ENCODE measurements around the gene ATP6V1G1. TPM values are rescaled to one million over a fixed set of nuclear protein-coding genes. Genes with fewer than 3 reads are reported as not detected.

ATP6V1G1 gene
- total RNA-seq, 1 donor from 2014 or later: 56.9 TPM

DNA sequence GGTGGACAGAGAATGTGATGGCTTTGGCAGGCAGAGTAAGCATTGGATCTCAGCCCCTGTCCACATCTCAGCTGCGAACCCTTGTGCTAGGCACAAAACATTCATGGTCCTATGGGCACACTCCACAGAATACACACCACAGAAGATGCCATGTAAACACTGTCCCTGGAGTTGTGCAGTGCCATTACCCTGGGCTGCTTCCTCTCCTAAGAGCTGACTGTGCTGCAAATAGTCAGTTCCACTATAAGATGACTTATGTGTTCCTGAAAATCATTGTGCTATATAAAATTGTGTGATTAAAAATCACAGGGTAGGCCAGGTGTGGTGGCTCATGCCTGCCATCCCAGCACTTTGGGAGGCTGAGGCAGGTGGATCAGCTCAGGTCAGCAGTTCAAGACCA, 31.9 kb upstream of the ATP6V1G1 start:
- H3K9me3 ChIP-seq (ENCODE audit: control insufficient read depth in 3 of 3, low read length in 3 of 3): no peaks in the 10 kb centered on the region
- peaks cover 0 to 2% (median 0%) of the 10 kb centered on the region in 3 donors for H3K4me1 ChIP-seq (ENCODE audit: control insufficient read depth in 3 of 3, insufficient read depth in 3 of 3, low read length in 3 of 3)
- no peak overlapping the region for H3K27ac ChIP-seq (ENCODE audit: low read depth, low read length)
- no peak overlapping the region for H3K4me3 ChIP-seq (ENCODE audit: low read length in 3 of 3)
- no peak overlapping the region for H3K9ac ChIP-seq (ENCODE audit: low read depth in 1 of 3, low read length in 3 of 3)
- no peaks in the 10 kb centered on the region for H3K36me3 ChIP-seq (ENCODE audit: control insufficient read depth in 3 of 3, insufficient read depth in 3 of 3, low read length in 3 of 3)
- H3K27me3 ChIP-seq (ENCODE audit: control insufficient read depth in 3 of 3, insufficient read depth in 3 of 3, low read length in 3 of 3): no peaks in the 10 kb centered on the region

DNA sequence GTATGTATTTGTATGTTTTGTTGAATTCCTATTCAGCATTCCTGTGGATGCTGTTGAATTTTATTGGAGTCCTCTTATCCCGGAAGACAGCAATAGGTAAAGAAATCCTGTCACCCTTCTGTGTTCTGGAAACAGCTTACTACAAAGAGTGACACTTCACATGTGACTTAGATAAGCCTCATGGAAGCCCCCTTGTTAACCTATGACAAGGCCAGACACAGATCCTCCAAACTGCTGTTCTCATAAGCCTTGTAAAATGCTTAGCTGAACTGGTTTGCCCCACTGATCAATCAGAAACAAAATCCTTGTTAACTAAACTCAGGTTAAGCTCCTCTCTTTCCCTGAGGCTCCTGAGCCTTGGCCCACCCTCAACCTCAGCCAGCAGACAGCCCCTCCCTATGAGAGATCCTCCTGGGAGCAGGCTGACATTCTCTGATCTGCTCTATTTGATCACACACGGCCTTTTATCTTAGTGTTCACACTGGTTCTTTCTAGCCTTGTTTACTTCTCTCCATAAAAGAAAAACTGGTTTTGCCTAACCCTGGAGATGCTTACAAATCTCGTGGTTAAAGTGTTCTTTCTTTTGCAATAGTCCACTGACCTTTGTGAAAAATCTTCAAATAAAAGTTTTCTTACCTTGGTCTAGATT, 29.4 kb upstream of the ATP6V1G1 start:
- H3K4me3 ChIP-seq (ENCODE audit: low read length in 3 of 3): no peak overlapping the region
- H3K4me1 ChIP-seq (ENCODE audit: control insufficient read depth in 3 of 3, insufficient read depth in 3 of 3, low read length in 3 of 3): no peaks in the 10 kb centered on the region
- no peaks in the 10 kb centered on the region for H3K36me3 ChIP-seq (ENCODE audit: control insufficient read depth in 3 of 3, insufficient read depth in 3 of 3, low read length in 3 of 3)
- H3K9ac ChIP-seq (ENCODE audit: low read depth in 1 of 3, low read length in 3 of 3): no peak overlapping the region
- no peaks in the 10 kb centered on the region for H3K9me3 ChIP-seq (ENCODE audit: control insufficient read depth in 3 of 3, low read length in 3 of 3)
- H3K27ac ChIP-seq (ENCODE audit: low read depth, low read length): no peak overlapping the region
- H3K27me3 ChIP-seq (ENCODE audit: control insufficient read depth in 3 of 3, insufficient read depth in 3 of 3, low read length in 3 of 3): peaks cover 0 to 4% (median 3%) of the 10 kb centered on the region in 3 donors

DNA sequence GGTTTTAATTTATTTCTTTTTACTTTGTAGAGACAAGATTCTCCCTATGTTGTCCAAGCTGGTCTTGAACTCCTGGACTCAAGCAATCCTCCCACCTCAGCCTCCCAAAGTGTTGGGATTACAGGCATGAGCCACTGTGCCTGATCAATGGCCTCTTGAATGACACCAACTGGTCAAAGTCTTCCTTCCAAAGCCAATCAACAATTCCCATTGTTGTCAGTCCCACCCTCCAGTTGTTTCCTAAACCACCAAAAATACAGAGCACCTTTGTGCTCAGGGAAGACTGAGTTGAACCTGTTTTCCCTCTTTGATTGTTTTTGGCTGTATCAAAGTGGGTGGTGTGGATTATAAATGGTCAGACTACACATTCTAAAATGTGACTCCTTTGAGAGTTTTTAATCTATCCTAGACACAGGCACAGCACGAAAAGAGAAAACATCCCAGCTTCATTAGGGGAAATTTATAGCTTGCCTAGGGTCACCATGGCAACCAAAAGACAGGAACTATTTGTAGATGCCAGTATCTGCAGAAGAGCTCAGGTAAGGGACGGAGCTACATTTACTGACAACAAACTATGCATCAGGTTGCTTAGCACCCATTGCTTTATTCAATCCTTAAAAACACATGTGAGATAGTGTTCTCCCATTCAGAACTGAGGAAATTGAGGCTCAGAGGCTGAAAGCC, 27.6 kb upstream of the ATP6V1G1 start:
- H3K36me3 ChIP-seq (ENCODE audit: control insufficient read depth in 3 of 3, insufficient read depth in 3 of 3, low read length in 3 of 3): no peaks in the 10 kb centered on the region
- peaks cover 0 to 4% (median 3%) of the 10 kb centered on the region in 3 donors for H3K27me3 ChIP-seq (ENCODE audit: control insufficient read depth in 3 of 3, insufficient read depth in 3 of 3, low read length in 3 of 3)
- H3K4me1 ChIP-seq (ENCODE audit: control insufficient read depth in 3 of 3, insufficient read depth in 3 of 3, low read length in 3 of 3): no peaks in the 10 kb centered on the region
- no peak overlapping the region for H3K9ac ChIP-seq (ENCODE audit: low read depth in 1 of 3, low read length in 3 of 3)
- H3K4me3 ChIP-seq (ENCODE audit: low read length in 3 of 3): no peak overlapping the region
- H3K9me3 ChIP-seq (ENCODE audit: control insufficient read depth in 3 of 3, low read length in 3 of 3): no peaks in the 10 kb centered on the region
- no peak overlapping the region for H3K27ac ChIP-seq (ENCODE audit: low read depth, low read length)

DNA sequence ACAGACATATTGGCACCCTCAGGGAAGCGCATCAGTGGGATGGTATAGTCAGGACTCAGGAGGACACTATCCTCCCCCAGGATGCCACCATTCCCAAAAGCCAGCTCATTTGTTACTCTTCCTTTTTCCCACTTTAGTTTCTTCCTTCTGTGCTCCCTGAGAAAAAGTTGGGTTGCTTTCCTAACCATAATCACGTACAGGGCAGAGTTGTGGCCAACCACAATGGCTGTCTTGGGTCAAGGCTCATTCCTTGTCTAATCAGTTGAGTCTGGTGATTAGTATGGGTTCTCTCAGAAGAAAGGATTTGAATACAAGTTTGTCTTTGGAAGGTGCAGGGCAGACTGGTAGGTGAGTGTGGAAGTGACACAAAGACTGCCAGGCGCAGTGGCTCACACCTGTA, 26.6 kb upstream of the ATP6V1G1 start:
- no peaks in the 10 kb centered on the region for H3K4me1 ChIP-seq (ENCODE audit: control insufficient read depth in 3 of 3, insufficient read depth in 3 of 3, low read length in 3 of 3)
- no peak overlapping the region for H3K9ac ChIP-seq (ENCODE audit: low read depth in 1 of 3, low read length in 3 of 3)
- H3K27ac ChIP-seq (ENCODE audit: low read depth, low read length): no peak overlapping the region
- H3K9me3 ChIP-seq (ENCODE audit: control insufficient read depth in 3 of 3, low read length in 3 of 3): no peaks in the 10 kb centered on the region
- H3K36me3 ChIP-seq (ENCODE audit: control insufficient read depth in 3 of 3, insufficient read depth in 3 of 3, low read length in 3 of 3): no peaks in the 10 kb centered on the region
- no peak overlapping the region for H3K4me3 ChIP-seq (ENCODE audit: low read length in 3 of 3)
- H3K27me3 ChIP-seq (ENCODE audit: control insufficient read depth in 3 of 3, insufficient read depth in 3 of 3, low read length in 3 of 3): peaks cover 0 to 4% (median 3%) of the 10 kb centered on the region in 3 donors

- Histone ChIP-seq H3K9ac (ENCODE audit: low read depth in 1 of 3, low read length in 3 of 3) (no peak overlapping the region), H3K36me3 (ENCODE audit: control insufficient read depth in 3 of 3, insufficient read depth in 3 of 3, low read length in 3 of 3) (no peaks in the 10 kb centered on the region), H3K4me3 (ENCODE audit: low read length in 3 of 3) (no peak overlapping the region), H3K27ac (ENCODE audit: low read depth, low read length) (no peak overlapping the region), H3K4me1 (ENCODE audit: control insufficient read depth in 3 of 3, insufficient read depth in 3 of 3, low read length in 3 of 3) (no peaks in the 10 kb centered on the region), H3K27me3 (ENCODE audit: control insufficient read depth in 3 of 3, insufficient read depth in 3 of 3, low read length in 3 of 3) (peaks cover 0 to 4% (median 3%) of the 10 kb centered on the region in 3 donors), H3K9me3 (ENCODE audit: control insufficient read depth in 3 of 3, low read length in 3 of 3) (no peaks in the 10 kb centered on the region)
Measured at GRCh38 chr9:114561771-114562170, 25.8 kb upstream of the ATP6V1G1 start.

DNA sequence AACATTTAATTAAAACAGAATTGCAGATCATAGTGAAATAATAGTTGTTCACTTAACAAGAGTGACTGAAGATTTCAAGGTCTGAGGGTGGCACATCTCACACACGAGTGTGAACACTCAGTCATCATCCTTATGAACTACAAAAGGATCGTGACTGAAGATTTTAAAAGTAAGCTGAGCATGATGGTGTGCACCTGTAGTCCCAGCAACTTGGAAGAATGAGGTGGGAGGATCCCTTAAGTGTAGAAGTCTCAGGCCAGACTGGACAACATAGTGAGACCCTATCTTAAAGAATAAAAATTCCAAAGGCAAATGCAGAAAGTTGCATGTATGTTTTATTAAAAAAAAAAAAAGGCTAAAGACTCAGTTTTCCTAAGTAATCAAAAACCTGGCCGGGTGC, 22.4 kb upstream of the ATP6V1G1 start:
- Histone ChIP-seq H3K4me3 (ENCODE audit: low read length in 3 of 3) (no peak overlapping the region), H3K27ac (ENCODE audit: low read depth, low read length) (no peak overlapping the region), H3K27me3 (ENCODE audit: control insufficient read depth in 3 of 3, insufficient read depth in 3 of 3, low read length in 3 of 3) (peaks cover 0 to 4% (median 3%) of the 10 kb centered on the region in 3 donors), H3K36me3 (ENCODE audit: control insufficient read depth in 3 of 3, insufficient read depth in 3 of 3, low read length in 3 of 3) (no peaks in the 10 kb centered on the region), H3K4me1 (ENCODE audit: control insufficient read depth in 3 of 3, insufficient read depth in 3 of 3, low read length in 3 of 3) (no peaks in the 10 kb centered on the region), H3K9me3 (ENCODE audit: control insufficient read depth in 3 of 3, low read length in 3 of 3) (no peaks in the 10 kb centered on the region), H3K9ac (ENCODE audit: low read depth in 1 of 3, low read length in 3 of 3) (no peak overlapping the region)

- no peaks in the 10 kb centered on the region for H3K36me3 ChIP-seq (ENCODE audit: control insufficient read depth in 3 of 3, insufficient read depth in 3 of 3, low read length in 3 of 3)
- H3K27ac ChIP-seq (ENCODE audit: low read depth, low read length): no peak overlapping the region
- no peak overlapping the region for H3K9ac ChIP-seq (ENCODE audit: low read depth in 1 of 3, low read length in 3 of 3)
- no peak overlapping the region for H3K4me3 ChIP-seq (ENCODE audit: low read length in 3 of 3)
- no peaks in the 10 kb centered on the region for H3K4me1 ChIP-seq (ENCODE audit: control insufficient read depth in 3 of 3, insufficient read depth in 3 of 3, low read length in 3 of 3)
- H3K27me3 ChIP-seq (ENCODE audit: control insufficient read depth in 3 of 3, insufficient read depth in 3 of 3, low read length in 3 of 3): no peaks in the 10 kb centered on the region
- no peaks in the 10 kb centered on the region for H3K9me3 ChIP-seq (ENCODE audit: control insufficient read depth in 3 of 3, low read length in 3 of 3)
Measured at GRCh38 chr9:114570742-114571141, 16.8 kb upstream of the ATP6V1G1 start.

GRCh38 chr9:114571391-114571790, 16.2 kb upstream of the ATP6V1G1 start:
- H3K4me1 ChIP-seq (ENCODE audit: control insufficient read depth in 3 of 3, insufficient read depth in 3 of 3, low read length in 3 of 3): no peaks in the 10 kb centered on the region
- no peak overlapping the region for H3K27ac ChIP-seq (ENCODE audit: low read depth, low read length)
- no peaks in the 10 kb centered on the region for H3K27me3 ChIP-seq (ENCODE audit: control insufficient read depth in 3 of 3, insufficient read depth in 3 of 3, low read length in 3 of 3)
- H3K9me3 ChIP-seq (ENCODE audit: control insufficient read depth in 3 of 3, low read length in 3 of 3): no peaks in the 10 kb centered on the region
- no peaks in the 10 kb centered on the region for H3K36me3 ChIP-seq (ENCODE audit: control insufficient read depth in 3 of 3, insufficient read depth in 3 of 3, low read length in 3 of 3)
- H3K9ac ChIP-seq (ENCODE audit: low read depth in 1 of 3, low read length in 3 of 3): no peak overlapping the region
- H3K4me3 ChIP-seq (ENCODE audit: low read length in 3 of 3): no peak overlapping the region

GRCh38 chr9:114572199-114572598, 15.4 kb upstream of the ATP6V1G1 start:
- no peak overlapping the region for H3K27ac ChIP-seq (ENCODE audit: low read depth, low read length)
- H3K9me3 ChIP-seq (ENCODE audit: control insufficient read depth in 3 of 3, low read length in 3 of 3): no peaks in the 10 kb centered on the region
- no peaks in the 10 kb centered on the region for H3K36me3 ChIP-seq (ENCODE audit: control insufficient read depth in 3 of 3, insufficient read depth in 3 of 3, low read length in 3 of 3)
- H3K4me1 ChIP-seq (ENCODE audit: control insufficient read depth in 3 of 3, insufficient read depth in 3 of 3, low read length in 3 of 3): no peaks in the 10 kb centered on the region
- no peak overlapping the region for H3K9ac ChIP-seq (ENCODE audit: low read depth in 1 of 3, low read length in 3 of 3)
- peaks cover 0 to 2% (median 0%) of the 10 kb centered on the region in 3 donors for H3K27me3 ChIP-seq (ENCODE audit: control insufficient read depth in 3 of 3, insufficient read depth in 3 of 3, low read length in 3 of 3)
- no peak overlapping the region for H3K4me3 ChIP-seq (ENCODE audit: low read length in 3 of 3)

GRCh38 chr9:114574438-114574837, 13.1 kb upstream of the ATP6V1G1 start:
- Histone ChIP-seq H3K36me3 (ENCODE audit: control insufficient read depth in 3 of 3, insufficient read depth in 3 of 3, low read length in 3 of 3) (no peaks in the 10 kb centered on the region), H3K4me3 (ENCODE audit: low read length in 3 of 3) (no peak overlapping the region), H3K9ac (ENCODE audit: low read depth in 1 of 3, low read length in 3 of 3) (no peak overlapping the region), H3K27me3 (ENCODE audit: control insufficient read depth in 3 of 3, insufficient read depth in 3 of 3, low read length in 3 of 3) (peaks cover 0 to 2% (median 0%) of the 10 kb centered on the region in 3 donors), H3K27ac (ENCODE audit: low read depth, low read length) (no peak overlapping the region), H3K9me3 (ENCODE audit: control insufficient read depth in 3 of 3, low read length in 3 of 3) (no peaks in the 10 kb centered on the region), H3K4me1 (ENCODE audit: control insufficient read depth in 3 of 3, insufficient read depth in 3 of 3, low read length in 3 of 3) (no peaks in the 10 kb centered on the region)
